NK-92 (cell line): ENCODE data around the gene MAML3.

Source experiments
- DNase-seq: peaks from one replicate; lab custom pipeline; 2025; ENCODE audit not compliant: unreplicated experiment; lab: John Stamatoyannopoulos, UW

The MAML3 gene

DNA sequence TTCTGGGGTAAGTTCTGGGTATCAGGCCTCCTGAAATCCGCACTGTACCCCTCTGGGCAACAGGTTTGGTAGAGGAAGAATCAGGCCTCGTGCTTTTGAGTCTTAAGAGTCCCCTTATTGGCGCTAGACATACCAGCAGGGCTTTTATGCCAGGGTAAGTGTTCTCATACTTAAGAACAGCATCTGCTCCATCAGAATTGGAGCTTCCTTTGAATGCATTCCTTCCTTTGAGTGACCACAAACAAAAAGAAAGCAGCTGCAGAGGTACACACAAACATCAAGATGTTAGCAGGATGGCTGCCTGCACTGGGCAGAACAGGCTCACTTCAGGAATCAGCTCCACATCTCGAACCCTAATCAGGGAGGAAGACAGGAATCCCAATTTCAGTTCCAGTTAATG is 331.6 kb downstream of the MAML3 start:
- no peak for DNase-seq

DNA sequence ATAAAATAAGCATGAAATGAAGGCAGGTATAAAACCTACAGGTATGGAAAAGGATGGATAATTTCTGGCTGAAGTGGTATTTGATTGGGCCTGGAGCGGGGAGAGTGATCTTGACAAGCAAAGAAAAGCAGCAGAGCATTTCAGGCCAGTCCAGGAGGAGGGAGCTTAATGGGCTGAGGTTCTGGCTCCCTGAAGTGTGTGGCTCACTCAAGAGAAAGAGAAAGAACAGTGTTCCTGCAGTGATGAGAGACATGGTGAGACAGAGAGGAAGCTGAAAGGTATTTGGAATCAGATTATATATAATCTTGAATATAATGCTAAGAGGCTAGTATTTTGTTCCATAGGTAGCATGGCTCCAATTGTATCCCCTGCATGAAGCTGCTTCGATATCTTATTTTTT is 334.9 kb downstream of the MAML3 start:
- DNase-seq, result no peak

GRCh38 chr4:139817657-139818452 is 336.1 kb downstream of the MAML3 start:
- no peak for DNase-seq

DNA sequence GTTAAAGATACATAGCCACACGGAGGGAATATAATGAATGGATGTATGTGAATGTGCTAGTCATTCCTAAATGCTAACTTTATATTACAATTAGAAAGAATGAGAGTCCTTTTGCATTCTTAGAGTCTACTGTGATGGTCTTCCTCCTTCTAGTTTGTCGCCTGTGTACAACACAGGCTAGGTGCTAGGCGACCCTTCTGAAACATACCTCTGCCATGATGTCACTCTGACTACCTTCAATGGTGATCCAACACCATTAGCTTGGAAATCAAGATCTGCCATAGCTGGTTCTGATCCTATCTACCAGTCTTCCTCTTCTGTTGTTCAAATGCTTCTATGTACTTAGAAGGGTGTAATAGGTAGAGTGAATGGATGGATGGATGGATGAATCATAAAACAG is 337.1 kb downstream of the MAML3 start:
- no peak for DNase-seq

- DNase-seq, result no peak
Observed at GRCh38 chr4:139815778-139816601, 338.0 kb downstream of the MAML3 start.

- no peak for DNase-seq
Observed at GRCh38 chr4:139814323-139815015, 339.5 kb downstream of the MAML3 start.

GRCh38 chr4:139813881-139814280 is 340.1 kb downstream of the MAML3 start:
- no peak for DNase-seq

- no peak for DNase-seq
Observed at GRCh38 chr4:139810710-139811109, 343.3 kb downstream of the MAML3 start.

- DNase-seq, result no peak
Observed at GRCh38 chr4:139809757-139810140, 344.2 kb downstream of the MAML3 start.

DNA sequence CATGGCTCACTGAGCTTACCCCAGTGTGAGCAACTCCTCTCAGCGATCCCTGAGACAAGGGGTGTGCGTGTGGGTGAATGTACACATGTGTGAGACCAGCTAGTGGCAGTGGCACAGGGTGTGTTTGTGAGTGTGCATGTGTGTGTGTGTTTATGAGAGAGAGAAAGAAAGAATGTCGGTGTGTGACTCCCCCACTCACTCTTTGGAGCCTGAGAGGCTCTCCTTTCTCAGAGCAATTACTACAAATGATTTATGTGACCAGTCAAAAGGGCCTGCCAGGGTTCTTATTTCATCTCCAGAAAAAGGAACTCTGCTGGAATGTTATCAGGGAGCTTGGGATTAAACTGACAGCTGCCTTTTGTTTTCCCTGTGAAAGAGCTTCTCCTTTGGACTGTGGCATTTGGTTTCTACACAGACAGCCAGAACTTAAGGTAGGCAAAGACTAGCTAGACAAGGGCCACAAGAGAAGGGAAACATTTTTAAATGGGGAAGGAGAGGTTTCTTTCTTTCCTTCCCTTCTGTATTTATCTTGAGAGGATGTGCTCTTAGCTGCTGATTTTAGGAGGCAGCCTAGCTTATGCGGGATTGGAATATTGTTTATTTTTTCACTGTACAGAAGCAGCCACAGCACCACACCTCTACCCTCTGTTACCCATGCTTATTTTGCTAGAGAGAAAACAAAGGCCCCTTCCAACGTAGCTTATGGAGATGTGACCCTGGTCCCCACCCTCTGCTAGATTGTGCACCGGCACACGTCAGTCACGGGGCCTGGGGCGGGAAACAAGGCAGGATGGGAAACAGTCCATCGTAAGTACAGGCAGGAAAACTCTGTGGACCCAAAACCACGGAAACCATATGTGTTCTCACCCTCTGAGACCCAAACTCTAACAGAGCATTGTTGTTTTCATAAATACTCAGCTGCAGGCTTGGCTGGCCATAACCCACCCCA is 344.9 kb downstream of the MAML3 start:
- no peak for DNase-seq

- DNase-seq, result no peak
Observed at GRCh38 chr4:139808381-139808807, 345.6 kb downstream of the MAML3 start.

DNA sequence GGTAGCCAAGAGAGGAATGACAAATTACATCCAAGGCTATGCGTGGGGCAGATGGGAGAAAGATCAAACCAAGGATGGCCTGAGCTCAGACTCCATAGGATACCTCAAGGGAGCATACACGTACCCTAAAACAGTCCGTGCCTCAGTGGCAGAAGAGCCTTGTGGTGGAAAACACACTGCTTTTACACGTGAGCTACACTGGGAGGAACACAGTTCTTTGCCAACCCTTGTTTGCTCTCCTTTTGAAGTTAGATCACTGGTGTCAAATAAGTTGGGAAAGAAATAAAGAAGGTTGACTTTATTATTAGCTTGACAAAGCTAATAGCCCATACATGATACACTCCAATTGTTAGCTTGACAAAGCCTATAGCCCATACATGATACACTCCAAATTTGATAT is 346.5 kb downstream of the MAML3 start:
- no peak for DNase-seq

GRCh38 chr4:139806929-139807328 is 347.1 kb downstream of the MAML3 start:
- no peak for DNase-seq

DNA sequence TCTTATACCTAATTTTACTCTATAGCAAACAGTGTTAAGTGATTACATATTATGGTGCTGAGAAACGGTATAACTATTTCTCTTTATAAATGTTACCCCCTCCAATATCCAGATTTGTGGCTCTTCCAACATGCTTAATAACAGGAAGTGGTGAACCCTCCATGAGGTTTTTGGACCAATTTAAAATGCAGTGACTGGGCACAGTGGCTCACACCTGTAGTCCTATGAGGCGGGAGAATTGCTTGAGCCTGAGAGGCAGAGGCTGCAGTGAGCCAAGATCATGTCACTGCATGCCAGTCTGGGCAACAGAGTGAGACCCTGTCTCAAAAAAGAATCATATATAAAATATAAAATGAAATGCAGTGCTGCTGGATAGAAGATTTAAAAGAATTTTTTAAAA is 351.1 kb downstream of the MAML3 start:
- no peak for DNase-seq

GRCh38 chr4:139802488-139802887 is 351.5 kb downstream of the MAML3 start:
- DNase-seq, result no peak

DNA sequence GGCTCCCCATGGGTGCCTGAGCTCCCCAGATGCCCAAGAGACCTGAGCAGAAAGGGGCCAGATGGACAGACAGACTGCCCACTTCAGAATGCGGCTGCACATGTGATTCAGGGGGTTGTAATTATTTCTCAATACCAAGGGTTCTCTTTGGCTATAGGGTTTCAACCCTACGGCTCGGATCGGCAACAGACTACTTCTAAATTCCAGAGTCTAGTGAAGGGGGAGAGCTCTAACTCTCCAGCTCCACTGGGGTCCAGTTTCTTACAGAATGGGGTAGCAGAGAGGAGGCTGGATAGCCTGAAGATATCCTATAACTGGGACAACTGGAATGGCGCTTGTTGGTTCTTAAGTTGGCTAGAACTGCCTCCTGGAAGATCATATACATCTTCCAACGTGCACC is 352.1 kb downstream of the MAML3 start:
- DNase-seq, result no peak

GRCh38 chr4:139800082-139800481 is 353.9 kb downstream of the MAML3 start:
- no peak for DNase-seq

DNA sequence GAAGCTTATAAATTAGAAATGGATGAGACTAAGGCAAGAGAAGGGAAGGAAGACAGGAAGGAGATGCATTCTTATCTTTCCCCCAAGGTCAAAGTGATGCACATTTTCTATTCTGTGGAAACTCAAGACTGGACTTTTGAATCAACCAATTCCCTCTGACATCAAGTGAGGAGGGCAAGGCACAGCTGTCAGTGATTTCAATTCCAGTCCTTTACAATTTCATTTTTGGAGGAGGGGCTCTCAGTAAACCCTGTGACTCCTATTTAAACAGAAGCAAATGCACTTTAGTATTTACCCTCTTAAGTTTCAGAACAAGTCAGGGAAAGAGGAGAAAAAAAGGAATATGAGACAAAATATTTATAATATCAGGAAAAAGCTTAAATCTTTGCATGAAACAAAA is 354.4 kb downstream of the MAML3 start:
- no peak for DNase-seq

DNA sequence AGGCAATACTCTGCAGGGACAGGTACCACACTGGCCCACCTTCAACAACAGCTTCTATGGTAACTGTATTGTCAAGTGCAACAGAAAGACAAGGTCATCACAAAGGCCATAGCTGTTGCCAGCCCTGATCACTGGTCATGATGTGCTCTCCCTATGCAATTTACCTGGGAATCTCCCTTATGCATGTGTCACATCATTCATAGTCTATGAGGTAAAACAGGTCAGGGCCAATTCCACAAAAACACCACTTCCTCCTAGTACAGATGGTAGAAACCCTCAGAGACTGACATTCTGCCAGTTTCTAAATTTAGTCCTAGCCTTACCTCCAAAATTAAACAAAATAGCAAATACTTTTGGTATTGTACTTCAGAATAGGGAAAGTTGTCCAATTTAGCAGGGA is 355.5 kb downstream of the MAML3 start:
- DNase-seq, result no peak

GRCh38 chr4:139797287-139797686 is 356.7 kb downstream of the MAML3 start:
- DNase-seq, result no peak
